ENCODE measurements around the gene AMBN. TPM values are rescaled to one million over a fixed set of nuclear protein-coding genes. Genes with fewer than 3 reads are reported as not detected.

The AMBN gene
- polyA plus RNA-seq, 1 donor (not counting 4 experiments of a cell fraction or from before 2014, with no cell fraction given), result not detected

DNA sequence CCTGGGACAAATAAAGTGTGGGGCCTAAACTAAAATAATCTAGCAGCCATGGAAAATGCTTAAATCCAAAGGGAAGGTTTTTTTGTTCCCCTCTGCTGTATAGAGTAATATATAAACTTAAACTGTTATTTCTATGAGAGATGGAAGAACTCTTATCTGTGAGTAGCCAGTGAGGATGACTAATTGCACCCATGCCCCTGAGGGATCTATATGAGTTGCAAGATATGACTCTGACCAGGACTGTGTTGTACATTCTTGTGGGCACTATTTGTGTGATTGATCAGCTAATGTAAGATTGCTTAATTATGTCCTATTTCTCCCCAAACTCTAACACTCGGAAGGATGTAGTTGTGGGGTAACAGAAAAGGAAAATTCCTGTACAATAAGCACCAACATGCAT lies 35.2 kb upstream of the AMBN start:
- Histone ChIP-seq H3K27me3 (ENCODE audit: control insufficient read depth, extremely low read depth, insufficient read depth, low read length) (no peaks in the 10 kb centered on the region), H2AFZ (ENCODE audit: control insufficient read depth, low read length) (no peak overlapping the region), H3K9me1 (ENCODE audit: control insufficient read depth, extremely low read depth, insufficient read depth, low read length) (no peaks in the 10 kb centered on the region), H3K4me1 (ENCODE audit: control insufficient read depth, extremely low read depth, insufficient read depth, low read length) (no peaks in the 10 kb centered on the region), H3K79me2 (ENCODE audit: control insufficient read depth, insufficient read depth, low read length) (no peaks in the 10 kb centered on the region), H3K9ac (ENCODE audit: control insufficient read depth, extremely low read depth, insufficient read depth, low read length) (no peak overlapping the region), H3K4me2 (ENCODE audit: control insufficient read depth, extremely low read depth, insufficient read depth, low read depth, low read length) (no peak overlapping the region), H4K20me1 (ENCODE audit: control insufficient read depth, extremely low read depth, insufficient read depth, low read length) (no peaks in the 10 kb centered on the region), H3K27ac (ENCODE audit: control insufficient read depth, insufficient read depth, low read length) (no peak overlapping the region), H3K36me3 (ENCODE audit: control insufficient read depth in 2 of 2, extremely low read depth in 1 of 2, insufficient read depth in 2 of 2, low read length in 2 of 2) (no peaks in the 10 kb centered on the region), H3K9me3 (ENCODE audit: control insufficient read depth, low read depth, low read length) (no peaks in the 10 kb centered on the region), H3K4me3 (ENCODE audit: control insufficient read depth in 2 of 3, extremely low read depth in 1 of 3, insufficient read depth in 2 of 3, low read depth in 1 of 3, low read length in 3 of 3) (no peak overlapping the region)
- FAIRE-seq (no peak), DNase-seq (ENCODE audit: low read depth, low spot score) (no peak)
- TF ChIP-seq, protein P1, sequence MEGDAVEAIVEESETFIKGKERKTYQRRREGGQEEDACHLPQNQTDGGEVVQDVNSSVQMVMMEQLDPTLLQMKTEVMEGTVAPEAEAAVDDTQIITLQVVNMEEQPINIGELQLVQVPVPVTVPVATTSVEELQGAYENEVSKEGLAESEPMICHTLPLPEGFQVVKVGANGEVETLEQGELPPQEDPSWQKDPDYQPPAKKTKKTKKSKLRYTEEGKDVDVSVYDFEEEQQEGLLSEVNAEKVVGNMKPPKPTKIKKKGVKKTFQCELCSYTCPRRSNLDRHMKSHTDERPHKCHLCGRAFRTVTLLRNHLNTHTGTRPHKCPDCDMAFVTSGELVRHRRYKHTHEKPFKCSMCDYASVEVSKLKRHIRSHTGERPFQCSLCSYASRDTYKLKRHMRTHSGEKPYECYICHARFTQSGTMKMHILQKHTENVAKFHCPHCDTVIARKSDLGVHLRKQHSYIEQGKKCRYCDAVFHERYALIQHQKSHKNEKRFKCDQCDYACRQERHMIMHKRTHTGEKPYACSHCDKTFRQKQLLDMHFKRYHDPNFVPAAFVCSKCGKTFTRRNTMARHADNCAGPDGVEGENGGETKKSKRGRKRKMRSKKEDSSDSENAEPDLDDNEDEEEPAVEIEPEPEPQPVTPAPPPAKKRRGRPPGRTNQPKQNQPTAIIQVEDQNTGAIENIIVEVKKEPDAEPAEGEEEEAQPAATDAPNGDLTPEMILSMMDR (optimal IDR thresholded peaks at IDR 0.05 in 1 of 3, IDR thresholded peaks at IDR 0.05 in 1 of 3, conservative IDR thresholded peaks at IDR 0.05 in 1 of 3; ENCODE audit: extremely low read depth in 1 of 3, insufficient read depth in 2 of 3, low read length in 3 of 3), result no peak
- no peak for TF ChIP-seq EZH2 (IDR thresholded peaks at IDR 0.05; ENCODE audit: low read length)
- dilution Hi-C loops (cut with MboI; ENCODE audit: extremely low pct_ligation_motif_present, low sequenced_read_pairs), result no loop called here

DNA sequence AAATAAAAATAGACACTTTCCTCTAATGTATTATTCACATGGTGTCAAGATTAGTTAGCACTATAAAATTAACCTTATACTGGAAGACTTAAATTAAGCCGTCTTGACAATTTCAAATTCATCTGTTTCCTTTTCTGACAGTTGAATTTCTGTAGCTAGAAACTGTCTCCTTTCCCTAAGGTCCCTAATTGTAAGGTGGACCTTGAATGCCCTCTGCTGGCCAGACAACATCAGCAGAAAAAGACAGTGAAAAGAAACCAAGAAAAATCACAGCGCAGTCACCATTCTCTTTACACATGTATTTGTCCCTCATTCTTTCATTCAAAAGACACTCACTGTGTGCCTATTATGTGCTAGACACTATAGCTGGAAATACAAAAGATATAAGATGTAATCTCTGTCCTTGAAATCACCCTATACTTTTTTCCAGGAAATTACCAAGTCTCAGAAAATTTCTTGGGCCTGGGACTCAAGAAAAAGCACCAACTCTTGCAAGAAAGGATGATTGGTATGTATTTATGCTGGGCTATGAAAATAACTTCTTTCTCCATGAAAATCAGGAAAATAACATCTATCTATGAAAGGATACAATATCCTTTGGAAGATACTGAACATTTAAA lies 32.7 kb upstream of the AMBN start:
- H4K20me1 ChIP-seq (ENCODE audit: control insufficient read depth, extremely low read depth, insufficient read depth, low read length), result no peaks in the 10 kb centered on the region
- dilution Hi-C loops (cut with MboI; ENCODE audit: extremely low pct_ligation_motif_present, low sequenced_read_pairs), result no loop called here
- no peaks in the 10 kb centered on the region for H3K27me3 ChIP-seq (ENCODE audit: control insufficient read depth, extremely low read depth, insufficient read depth, low read length)

More for the DNA sequence above, 32.7 kb upstream of the AMBN start:
- TF ChIP-seq, protein P1 (optimal IDR thresholded peaks at IDR 0.05 in 1 of 3, IDR thresholded peaks at IDR 0.05 in 1 of 3, conservative IDR thresholded peaks at IDR 0.05 in 1 of 3; ENCODE audit: extremely low read depth in 1 of 3, insufficient read depth in 2 of 3, low read length in 3 of 3), result peak; percentile 62 to 70 (median 63)
- no peak for TF ChIP-seq EZH2 (IDR thresholded peaks at IDR 0.05; ENCODE audit: low read length)
- H3K27ac ChIP-seq (ENCODE audit: control insufficient read depth, insufficient read depth, low read length), result no peak overlapping the region
- H3K79me2 ChIP-seq (ENCODE audit: control insufficient read depth, insufficient read depth, low read length), result no peaks in the 10 kb centered on the region
- H3K36me3 ChIP-seq (ENCODE audit: control insufficient read depth in 2 of 2, extremely low read depth in 1 of 2, insufficient read depth in 2 of 2, low read length in 2 of 2), result no peaks in the 10 kb centered on the region
- H3K9ac ChIP-seq (ENCODE audit: control insufficient read depth, extremely low read depth, insufficient read depth, low read length), result no peak overlapping the region
- no peaks in the 10 kb centered on the region for H3K4me1 ChIP-seq (ENCODE audit: control insufficient read depth, extremely low read depth, insufficient read depth, low read length)
- no peak overlapping the region for H3K4me2 ChIP-seq (ENCODE audit: control insufficient read depth, extremely low read depth, insufficient read depth, low read depth, low read length)
- no peak overlapping the region for H3K4me3 ChIP-seq (ENCODE audit: control insufficient read depth in 2 of 3, extremely low read depth in 1 of 3, insufficient read depth in 2 of 3, low read depth in 1 of 3, low read length in 3 of 3)
- FAIRE-seq (peak; percentile 20), DNase-seq (ENCODE audit: low read depth, low spot score) (no peak)
- no peak overlapping the region for H2AFZ ChIP-seq (ENCODE audit: control insufficient read depth, low read length)
- no peaks in the 10 kb centered on the region for H3K9me1 ChIP-seq (ENCODE audit: control insufficient read depth, extremely low read depth, insufficient read depth, low read length)
- no peaks in the 10 kb centered on the region for H3K9me3 ChIP-seq (ENCODE audit: control insufficient read depth, low read depth, low read length)
